GM13976 (cell line): Measurements from ENCODE around the gene HMOX1.

Experiments
- DNase-seq: peaks from one replicate; pipeline ENCODE4 v3.0.0; 2012; ENCODE audit warnings: low spot score
- in situ Hi-C: fragments of 300-500 bp; cut with MboI; formaldehyde crosslinking; loops from one replicate; pipeline ENCODE4 v1.12.0; 2022; ENCODE audit warnings: low sequenced_read_pairs, mixed read lengths, inconsistent platforms; ENCODE audit not compliant: unreplicated experiment
- TF ChIP-seq, protein P1 (sequence below): IDR thresholded peaks from 2 replicates; pipeline ENCODE4 v1.5.1; 2012; ENCODE audit warnings: borderline replicate concordance, mild to moderate bottlenecking; ENCODE audit not compliant: insufficient read depth; ENCODE audit errors: extremely low read depth, missing control alignments, control extremely low read depth

The HMOX1 gene

DNA sequence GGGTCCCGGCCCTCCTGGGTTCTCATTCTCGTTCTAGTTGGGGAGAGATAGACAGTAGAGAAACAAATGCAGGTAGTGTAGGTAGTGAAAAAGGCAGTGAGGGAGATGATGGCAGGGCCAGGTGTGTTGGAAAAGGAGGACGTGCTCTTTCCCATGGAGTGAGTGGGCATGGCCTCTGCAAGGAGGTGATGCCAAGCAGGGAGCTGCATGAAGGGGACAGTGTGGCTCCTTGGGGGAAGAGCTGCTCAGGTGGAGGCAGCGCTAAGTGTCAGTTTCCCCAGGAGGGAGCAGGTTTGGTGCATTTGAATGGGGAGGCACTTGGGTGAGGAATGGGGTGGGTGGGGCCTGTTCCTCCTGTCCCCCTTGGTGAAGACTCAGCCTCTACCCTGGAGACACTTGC lies 41.2 kb downstream of the HMOX1 start:
- no peak for DNase-seq
- in situ Hi-C loops = no loop called here
- TF ChIP-seq, protein P1, sequence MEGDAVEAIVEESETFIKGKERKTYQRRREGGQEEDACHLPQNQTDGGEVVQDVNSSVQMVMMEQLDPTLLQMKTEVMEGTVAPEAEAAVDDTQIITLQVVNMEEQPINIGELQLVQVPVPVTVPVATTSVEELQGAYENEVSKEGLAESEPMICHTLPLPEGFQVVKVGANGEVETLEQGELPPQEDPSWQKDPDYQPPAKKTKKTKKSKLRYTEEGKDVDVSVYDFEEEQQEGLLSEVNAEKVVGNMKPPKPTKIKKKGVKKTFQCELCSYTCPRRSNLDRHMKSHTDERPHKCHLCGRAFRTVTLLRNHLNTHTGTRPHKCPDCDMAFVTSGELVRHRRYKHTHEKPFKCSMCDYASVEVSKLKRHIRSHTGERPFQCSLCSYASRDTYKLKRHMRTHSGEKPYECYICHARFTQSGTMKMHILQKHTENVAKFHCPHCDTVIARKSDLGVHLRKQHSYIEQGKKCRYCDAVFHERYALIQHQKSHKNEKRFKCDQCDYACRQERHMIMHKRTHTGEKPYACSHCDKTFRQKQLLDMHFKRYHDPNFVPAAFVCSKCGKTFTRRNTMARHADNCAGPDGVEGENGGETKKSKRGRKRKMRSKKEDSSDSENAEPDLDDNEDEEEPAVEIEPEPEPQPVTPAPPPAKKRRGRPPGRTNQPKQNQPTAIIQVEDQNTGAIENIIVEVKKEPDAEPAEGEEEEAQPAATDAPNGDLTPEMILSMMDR = no peak

DNA sequence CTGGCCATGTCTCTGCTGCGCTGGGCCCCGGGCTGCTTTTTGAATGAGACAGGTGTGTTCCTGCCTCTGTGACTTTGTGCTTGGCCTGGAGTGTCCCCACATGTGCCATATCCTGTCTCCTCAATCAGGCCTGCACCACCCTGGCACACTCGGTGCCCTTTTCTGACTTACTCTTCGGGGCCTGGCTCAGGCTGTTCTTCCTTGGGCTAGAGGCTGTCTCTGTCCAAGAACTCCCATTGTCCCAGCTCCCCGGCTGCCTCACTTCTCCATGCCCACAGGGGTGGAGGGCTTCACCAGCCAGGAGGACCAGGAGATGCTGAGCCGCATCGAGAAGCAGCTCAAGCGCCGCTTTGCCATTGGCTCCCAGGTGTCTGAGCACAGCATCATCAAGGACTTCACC lies 42.0 kb downstream of the HMOX1 start:
- TF ChIP-seq, protein P1 = no peak
- DNase-seq = no peak
- in situ Hi-C loops = no loop called here

GRCh38 chr22:35424081-35424480 lies 43.2 kb downstream of the HMOX1 start:
- no peak for DNase-seq
- in situ Hi-C loops = no loop called here
- TF ChIP-seq, protein P1 = no peak

DNA sequence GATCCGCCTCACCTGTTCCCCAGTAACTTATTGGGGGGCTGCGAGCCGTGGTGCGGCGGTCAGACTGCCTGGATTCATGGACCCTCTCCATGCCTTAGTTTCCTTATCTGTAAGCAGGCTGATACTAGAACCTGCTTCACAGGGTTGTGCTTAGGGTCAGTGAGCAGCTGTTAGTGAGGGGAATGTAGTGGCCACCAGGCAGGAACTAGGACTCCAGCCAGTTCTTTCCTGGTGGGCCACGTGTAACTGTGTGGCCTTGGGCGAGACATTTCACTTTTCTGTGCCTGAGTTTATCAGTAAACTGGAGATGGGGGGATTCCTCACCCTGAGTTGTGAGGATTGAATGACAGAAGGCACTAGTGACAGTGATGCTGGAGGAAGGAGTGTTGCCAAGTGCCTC lies 43.9 kb downstream of the HMOX1 start:
- no peak for DNase-seq
- in situ Hi-C loops = no loop called here
- TF ChIP-seq, protein P1 = no peak

DNA sequence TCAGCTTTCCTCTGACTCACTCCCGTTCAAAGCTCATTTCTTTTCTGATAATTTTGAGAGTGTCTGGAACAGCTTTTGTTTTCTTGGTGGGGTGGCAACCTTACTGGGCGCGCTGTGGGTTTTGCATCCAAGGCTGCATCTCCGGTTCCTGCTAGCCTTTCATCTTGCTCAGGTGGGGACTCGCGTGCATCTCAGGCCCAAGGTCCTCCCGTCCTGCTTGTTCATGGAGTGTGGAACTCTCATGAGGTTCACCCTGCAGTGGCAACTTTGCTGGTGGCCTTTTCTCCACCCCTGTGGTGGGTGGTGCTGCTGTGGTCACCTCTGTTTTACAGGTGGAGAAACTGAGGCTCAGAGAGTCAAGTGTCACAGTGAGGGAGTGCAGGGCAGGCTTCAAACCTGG lies 44.6 kb downstream of the HMOX1 start:
- no peak for DNase-seq
- in situ Hi-C loops = no loop called here

DNA sequence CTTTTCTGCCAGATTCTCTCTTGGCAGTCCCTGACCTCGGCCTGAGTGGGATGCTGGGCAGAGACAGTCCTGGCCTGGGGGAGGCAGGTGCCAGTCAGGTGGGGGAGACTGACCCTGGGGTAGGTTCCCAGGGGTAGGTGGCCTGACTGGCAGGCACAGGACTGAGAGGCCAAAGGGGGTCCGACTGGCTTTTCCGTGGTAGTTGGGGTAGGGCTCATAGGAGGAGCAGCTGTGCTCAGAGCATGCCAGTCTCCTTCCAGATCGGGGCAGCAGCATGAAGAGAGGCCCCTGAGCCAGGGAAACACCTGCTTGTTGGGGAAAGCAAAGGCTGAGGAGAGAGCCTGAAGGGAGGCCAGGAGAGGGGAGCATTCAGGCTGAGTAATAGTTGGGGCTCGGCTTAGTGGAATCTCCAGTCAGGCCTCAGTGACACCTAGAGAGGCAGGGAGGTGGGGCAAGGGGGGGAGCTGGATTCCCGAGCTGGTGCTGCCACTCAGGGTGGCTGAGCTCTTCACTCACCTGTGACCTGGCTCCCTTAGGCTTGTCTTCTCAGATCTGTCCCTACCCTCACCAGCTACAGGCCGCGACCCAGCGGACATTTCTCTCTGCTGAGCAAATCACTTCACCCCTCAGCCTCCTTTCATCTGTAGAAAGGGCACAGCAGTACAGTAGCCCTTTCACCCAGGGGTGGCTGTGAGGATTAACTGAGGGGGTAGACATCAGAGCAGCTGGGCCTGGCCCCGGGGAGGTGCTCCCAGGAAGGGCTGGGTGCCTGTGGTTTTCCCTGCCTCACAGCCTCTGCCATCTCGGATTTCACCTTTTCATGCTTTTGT lies 45.3 kb downstream of the HMOX1 start:
- in situ Hi-C loops = no loop called here
- no peak for DNase-seq
- TF ChIP-seq, protein P1 = no peak

More for the DNA sequence above, 44.6 kb downstream of the HMOX1 start:
- TF ChIP-seq, protein P1 = no peak

- in situ Hi-C loops = no loop called here
- TF ChIP-seq, protein P1 = no peak
- DNase-seq = no peak
Measured at GRCh38 chr22:35426801-35427140, 45.9 kb downstream of the HMOX1 start.
